Testis (tissue), 3 donors: ENCODE results near the gene NEU2. TPM values are rescaled to one million over a fixed set of nuclear protein-coding genes. Genes with fewer than 3 reads are reported as not detected.

Experiments used
- DNase-seq: peaks from one replicate; pipeline ENCODE4 v3.0.0-alpha.2; 2019
- H3K27ac ChIP-seq, 2 donors: fragments of 200-600 bp; sonication (generic); one replicate each; pipeline ENCODE4 v1.5.1; 2019
- H3K27me3 ChIP-seq: fragments of 200-600 bp; sonication (generic); one replicate; pipeline ENCODE4 v1.5.1; 2019
- H3K36me3 ChIP-seq: fragments of 200-600 bp; sonication (generic); one replicate; pipeline ENCODE4 v1.5.1; 2017; ENCODE audit warnings: low read depth; ENCODE audit errors: missing control alignments
- H3K4me1 ChIP-seq: fragments of 200-600 bp; sonication (generic); one replicate; pipeline ENCODE4 v1.5.1; 2019
- H3K4me3 ChIP-seq, 2 donors: fragments of 200-600 bp; sonication (generic); one replicate each; pipeline ENCODE4 v1.5.1; 2017 to 2019
- H3K9me3 ChIP-seq: fragments of 200-600 bp; sonication (generic); one replicate; pipeline ENCODE4 v1.5.1; 2017
- POLR2A ChIP-seq: fragments of 450-650 bp; IDR thresholded peaks from one replicate; pipeline ENCODE4 v1.6.1; 2017; ENCODE audit warnings: antibody characterized with exemption, mild to moderate bottlenecking, moderate library complexity
- WGBS, 2 donors: methylation state at CpG; one replicate each; pipeline ENCODE4 v1.1.5; 2018; 5-methylcytosine and 5-hydroxymethylcytosine counted together
- intact Hi-C: fragments of 100-400 bp; cut with DNase I; formaldehyde crosslinking; loops from one replicate; pipeline ENCODE4 v1.15.1; 2023; ENCODE audit warnings: low total_unique reads
- polyA plus RNA-seq: library from polyadenylated mRNA; stranded (reverse); fragments of 350-450 nt; fragmentation: Illumina TruSeq; extraction: RNeasy Lipid Tissue Mini Kit (QIAGEN cat#74804); gene quantifications from one replicate; pipeline ENCODE4 v1.2.3, GENCODE V29; 2014; ENCODE audit warnings: low read depth, low replicate concordance; ENCODE audit not compliant: insufficient read depth
- total RNA-seq, 2 donors: library from RNA; depleted of rRNA; stranded (reverse); fragments of >200 nt; gene quantifications; one replicate each; pipeline ENCODE4 v1.2.3, GENCODE V29; 2016
- TF ChIP-seq, protein P1 (sequence below), 3 experiments: fragments of 450-650 bp in 2 of 3; fragments of 200-600 bp in 1 of 3; sonication (generic) in 1 of 3; IDR thresholded peaks; one replicate each; pipeline ENCODE4 v1.5.1; 2016 to 2019; ENCODE audit warnings: antibody characterized with exemption in 3 of 3, mild to moderate bottlenecking in 2 of 3, moderate library complexity in 1 of 3

NEU2 gene
- total and polyA plus RNA-seq, 3 donors from 2014 or later, result not detected

DNA sequence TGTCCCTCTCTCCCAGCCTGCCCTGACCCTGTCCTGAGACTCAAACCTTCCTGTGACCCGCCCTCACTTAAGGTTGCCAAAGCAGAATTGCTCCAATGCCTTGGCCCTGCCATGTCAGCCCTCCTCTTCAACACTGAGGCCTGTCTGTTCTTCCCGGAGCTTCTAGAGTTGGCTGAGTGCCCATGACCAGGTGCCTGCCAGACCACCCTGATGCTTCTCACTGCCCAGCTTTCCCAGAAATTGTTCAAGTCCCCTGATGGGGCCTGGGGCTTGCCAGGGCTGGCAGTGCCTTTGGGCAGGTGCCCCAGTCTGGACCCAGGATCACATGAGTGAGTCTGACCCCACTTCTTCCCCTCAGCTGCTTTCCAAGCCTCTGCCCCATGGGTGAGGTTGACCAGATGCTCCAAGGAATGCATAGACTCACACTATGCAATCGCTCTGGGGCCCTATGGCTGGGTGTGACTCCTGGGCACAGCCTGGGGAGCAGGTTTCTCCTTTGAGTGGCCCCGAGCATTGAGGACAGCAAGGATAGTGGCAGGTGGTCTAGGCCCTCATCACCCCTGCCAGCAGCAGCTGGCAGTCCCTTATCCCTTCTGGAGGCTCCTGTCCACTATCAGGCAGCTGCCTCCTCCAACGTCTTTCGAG, 24.6 kb downstream of the NEU2 start:
- Histone ChIP-seq H3K4me1 (peaks cover 6% of the 10 kb centered on the region), H3K9me3 (no peaks in the 10 kb centered on the region), H3K4me3 (no peak overlapping the region), H3K27me3 (no peaks in the 10 kb centered on the region), H3K36me3 (no peaks in the 10 kb centered on the region), H3K27ac (no peak overlapping the region)
- TF ChIP-seq, protein P1, sequence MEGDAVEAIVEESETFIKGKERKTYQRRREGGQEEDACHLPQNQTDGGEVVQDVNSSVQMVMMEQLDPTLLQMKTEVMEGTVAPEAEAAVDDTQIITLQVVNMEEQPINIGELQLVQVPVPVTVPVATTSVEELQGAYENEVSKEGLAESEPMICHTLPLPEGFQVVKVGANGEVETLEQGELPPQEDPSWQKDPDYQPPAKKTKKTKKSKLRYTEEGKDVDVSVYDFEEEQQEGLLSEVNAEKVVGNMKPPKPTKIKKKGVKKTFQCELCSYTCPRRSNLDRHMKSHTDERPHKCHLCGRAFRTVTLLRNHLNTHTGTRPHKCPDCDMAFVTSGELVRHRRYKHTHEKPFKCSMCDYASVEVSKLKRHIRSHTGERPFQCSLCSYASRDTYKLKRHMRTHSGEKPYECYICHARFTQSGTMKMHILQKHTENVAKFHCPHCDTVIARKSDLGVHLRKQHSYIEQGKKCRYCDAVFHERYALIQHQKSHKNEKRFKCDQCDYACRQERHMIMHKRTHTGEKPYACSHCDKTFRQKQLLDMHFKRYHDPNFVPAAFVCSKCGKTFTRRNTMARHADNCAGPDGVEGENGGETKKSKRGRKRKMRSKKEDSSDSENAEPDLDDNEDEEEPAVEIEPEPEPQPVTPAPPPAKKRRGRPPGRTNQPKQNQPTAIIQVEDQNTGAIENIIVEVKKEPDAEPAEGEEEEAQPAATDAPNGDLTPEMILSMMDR (IDR thresholded peaks at IDR 0.05), result no peak
- no peak for TF ChIP-seq POLR2A
- DNase-seq, result peak; percentile 10
- intact Hi-C loops, result no loop called here
- 76 to 82% methylated on average over 5 to 6 of the region's 6 CpGs for WGBS, 2 donors

DNA sequence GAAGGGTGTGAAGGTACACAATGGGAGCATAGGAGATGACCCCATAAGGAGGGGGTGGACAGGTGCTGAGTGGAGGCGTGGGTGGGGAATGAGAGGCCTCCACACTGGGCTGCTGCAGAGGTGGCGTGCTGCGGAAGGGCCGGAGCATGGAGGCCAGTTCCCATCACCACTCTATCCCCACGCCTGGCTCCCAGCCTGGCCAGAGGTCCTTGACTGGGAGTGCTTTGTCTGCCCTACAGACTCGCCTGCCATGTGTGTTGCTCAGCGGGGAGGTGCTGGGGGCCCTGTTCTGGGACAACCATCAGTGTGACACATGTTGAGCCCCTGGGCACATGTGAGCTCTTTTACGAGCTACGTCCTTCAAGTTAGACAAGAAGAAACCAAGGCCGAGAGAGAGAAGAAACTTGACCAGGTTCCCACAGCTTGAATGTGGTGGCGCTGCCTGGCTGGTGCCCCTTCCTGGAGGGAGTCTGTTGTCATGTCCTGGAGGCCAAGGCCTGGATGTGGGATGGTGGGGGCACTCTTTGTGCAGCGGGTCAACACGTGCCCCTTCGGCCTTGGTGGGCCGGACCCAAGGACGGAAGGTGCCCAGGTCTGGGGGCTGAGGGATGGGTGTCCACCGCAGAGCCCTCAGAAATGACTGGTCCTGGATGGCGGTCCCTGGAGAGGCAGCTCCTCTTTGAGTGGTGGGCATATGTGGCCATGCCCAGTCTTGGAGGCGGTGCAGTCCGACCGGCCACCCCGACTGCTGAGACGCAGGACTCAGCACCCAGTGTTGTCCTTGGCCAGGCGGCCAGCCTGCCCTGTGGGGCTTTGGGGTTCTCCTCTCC, 26.5 kb downstream of the NEU2 start:
- Histone ChIP-seq H3K36me3 (no peaks in the 10 kb centered on the region), H3K27me3 (no peaks in the 10 kb centered on the region), H3K4me3 (no peak overlapping the region), H3K27ac (no peak overlapping the region), H3K4me1 (peaks cover 11% of the 10 kb centered on the region), H3K9me3 (no peaks in the 10 kb centered on the region)
- TF ChIP-seq, protein P1 (IDR thresholded peaks at IDR 0.05), result no peak
- no peak for TF ChIP-seq POLR2A
- intact Hi-C loops, result no loop called here
- WGBS, 2 donors, result 93 to 96% methylated on average over 11 to 21 of the region's 24 CpGs
- DNase-seq, result peak; percentile 6

DNA sequence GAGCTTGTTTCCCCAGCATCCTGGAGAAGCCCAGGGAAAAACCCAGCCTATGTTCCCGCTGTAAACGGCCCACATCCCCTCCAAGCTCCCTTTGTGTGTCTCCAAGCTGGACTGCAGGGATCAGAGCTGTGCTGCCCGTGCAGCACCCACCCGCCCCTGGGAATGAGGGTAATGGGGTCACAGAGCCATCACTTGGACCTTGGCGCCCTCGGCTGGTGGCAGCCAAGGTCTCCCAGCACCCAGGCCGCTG, 27.0 kb downstream of the NEU2 start:
- TF ChIP-seq POLR2A, result no peak
- TF ChIP-seq, protein P1 (IDR thresholded peaks at IDR 0.05), result no peak
- H3K36me3 ChIP-seq, result no peaks in the 10 kb centered on the region
- H3K4me3 ChIP-seq, result no peak overlapping the region
- H3K4me1 ChIP-seq, result peaks cover 11% of the 10 kb centered on the region
- peak overlapping the region in 1 of 2 donors; percentile 68 for H3K27ac ChIP-seq
- WGBS, 2 donors, result 96% methylated on average over 7 of the region's 7 CpGs; no CpG with 5 or more reads in 1 of the 2 donors
- DNase-seq, result peak; percentile 12
- intact Hi-C loops, result no loop called here
- H3K9me3 ChIP-seq, result no peaks in the 10 kb centered on the region
- no peaks in the 10 kb centered on the region for H3K27me3 ChIP-seq

DNA sequence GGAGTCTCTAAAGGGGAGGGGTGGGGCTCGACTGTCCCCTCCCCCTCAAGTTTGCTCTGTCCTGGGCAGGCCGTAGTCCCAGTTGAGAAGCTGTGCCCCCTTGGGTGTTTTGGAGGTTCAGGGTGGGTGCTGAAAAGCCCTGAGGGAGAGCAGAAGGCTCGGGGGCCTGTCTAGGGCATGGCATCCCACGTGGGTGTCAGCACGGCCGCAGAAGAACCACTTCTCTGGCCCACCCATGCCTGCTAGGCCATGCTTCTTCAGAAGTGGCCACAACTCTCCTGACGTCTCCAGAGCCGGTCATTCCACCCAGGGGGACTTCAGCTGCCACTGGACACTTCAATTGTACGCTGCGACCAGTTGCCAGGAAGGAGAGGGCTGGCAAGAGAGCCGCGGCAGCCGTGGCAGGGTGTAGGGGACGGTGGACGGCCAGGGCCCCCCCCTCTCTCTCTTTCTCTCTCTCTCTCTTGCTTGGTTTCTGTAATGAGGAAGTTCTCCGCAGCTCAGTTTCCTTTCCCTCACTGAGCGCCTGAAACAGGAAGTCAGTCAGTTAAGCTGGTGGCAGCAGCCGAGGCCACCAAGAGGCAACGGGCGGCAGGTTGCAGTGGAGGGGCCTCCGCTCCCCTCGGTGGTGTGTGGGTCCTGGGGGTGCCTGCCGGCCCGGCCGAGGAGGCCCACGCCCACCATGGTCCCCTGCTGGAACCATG, 27.5 kb downstream of the NEU2 start, which contains the start of gene INPP5D:
TSS of gene INPP5D (plus strand) at position 546 of the 704 bp plus-strand sequence. CDS start at position 683, 137 bp downstream.
- Histone ChIP-seq H3K4me1 (peaks cover 11% of the 10 kb centered on the region), H3K27ac (peak within 1 kb of the TSS in 1 of 2 donors; percentile 68), H3K9me3 (no peaks in the 10 kb centered on the region), H3K36me3 (no peaks in the 10 kb centered on the region), H3K4me3 (peak within 1 kb of the TSS in 1 of 2 donors; percentile 15), H3K27me3 (no peaks in the 10 kb centered on the region)
- 81 to 82% methylated on average over 19 to 22 of the region's 26 CpGs for WGBS, 2 donors
- intact Hi-C loops, result no loop called here
- DNase-seq, result peak; percentile 20
- TF ChIP-seq POLR2A, result no peak
- TF ChIP-seq, protein P1 (IDR thresholded peaks at IDR 0.05), result no peak
